ENCODE data around the gene CYTH4. TPM values are rescaled to one million over a fixed set of nuclear protein-coding genes. Genes with fewer than 3 reads are reported as not detected.

CYTH4 gene
- total RNA-seq, 2 donors from 2014 or later: 2.3 to 7.9 TPM

GRCh38 chr22:37283393-37283937 lies 1.2 kb downstream of the CYTH4 start:
- WGBS, 2 donors: 17 to 50% methylated on average over 4 to 8 of the region's 8 CpGs
- DNase-seq: no peak
- intact Hi-C loops (cut with DNase I): no loop called here
- H3K9me3 ChIP-seq: no peaks in the 10 kb centered on the region
- no peaks in the 10 kb centered on the region for H3K36me3 ChIP-seq (replicated peaks in 1 of 2; ENCODE audit: insufficient read depth in 1 of 2, low read depth in 2 of 2)
- no peak for TF ChIP-seq CTCF (IDR thresholded peaks at IDR 0.05)
- no peak for TF ChIP-seq POLR2A (IDR thresholded peaks at IDR 0.05)
- ATAC-seq: no peak
- H3K4me3 ChIP-seq: peak overlapping the region in 1 of 2 donors; percentile 10
- peak overlapping the region in 1 of 4 donors; percentile 71 for H3K27ac ChIP-seq
- peaks cover 0 to 10% of the 10 kb centered on the region in 2 donors for H3K27me3 ChIP-seq
- no peaks in the 10 kb centered on the region for H3K4me1 ChIP-seq

- TF ChIP-seq POLR2A (IDR thresholded peaks at IDR 0.05) (no peak), CTCF (IDR thresholded peaks at IDR 0.05) (no peak)
- Histone ChIP-seq H3K4me1 (no peaks in the 10 kb centered on the region), H3K4me3 (no peak overlapping the region), H3K27ac (peak overlapping the region in 2 of 4 donors; percentile 12 to 71), H3K9me3 (no peaks in the 10 kb centered on the region), H3K27me3 (peaks cover 0 to 10% of the 10 kb centered on the region in 2 donors), H3K36me3 (replicated peaks in 1 of 2; ENCODE audit: insufficient read depth in 1 of 2, low read depth in 2 of 2) (no peaks in the 10 kb centered on the region)
- WGBS, 2 donors: 45 to 46% methylated on average over 8 to 9 of the region's 9 CpGs
- intact Hi-C loops (cut with DNase I): no loop called here
- DNase-seq: no peak
- no peak for ATAC-seq
These were observed 2.0 kb downstream of the CYTH4 start for GRCh38 chr22:37284126-37284804.

- H3K36me3 ChIP-seq (replicated peaks in 1 of 2; ENCODE audit: insufficient read depth in 1 of 2, low read depth in 2 of 2): no peaks in the 10 kb centered on the region
- WGBS, 2 donors: 44 to 63% methylated on average over 4 to 14 of the region's 14 CpGs
- DNase-seq (peak in 2 of 4 donors; percentile 12 to 71), ATAC-seq (no peak)
- no peaks in the 10 kb centered on the region for H3K4me1 ChIP-seq
- peaks cover 0 to 10% of the 10 kb centered on the region in 2 donors for H3K27me3 ChIP-seq
- intact Hi-C loops (cut with DNase I): no loop called here
- TF ChIP-seq POLR2A (IDR thresholded peaks at IDR 0.05): no peak
- no peak overlapping the region for H3K4me3 ChIP-seq
- no peaks in the 10 kb centered on the region for H3K9me3 ChIP-seq
- peak overlapping the region in 2 of 4 donors; percentile 12 to 71 for H3K27ac ChIP-seq
These were observed 2.6 kb downstream of the CYTH4 start for GRCh38 chr22:37284805-37285355.

- TF ChIP-seq CTCF (IDR thresholded peaks at IDR 0.05): no peak
- no peak for TF ChIP-seq POLR2A (IDR thresholded peaks at IDR 0.05)
- H3K27ac ChIP-seq: no peak overlapping the region
- ATAC-seq (no peak), DNase-seq (no peak)
- H3K36me3 ChIP-seq (replicated peaks in 1 of 2; ENCODE audit: insufficient read depth in 1 of 2, low read depth in 2 of 2): no peaks in the 10 kb centered on the region
- no peak overlapping the region for H3K4me3 ChIP-seq
- no peaks in the 10 kb centered on the region for H3K9me3 ChIP-seq
- peaks cover 0 to 10% of the 10 kb centered on the region in 2 donors for H3K27me3 ChIP-seq
- WGBS, 2 donors: 59 to 68% methylated on average over 3 to 10 of the region's 10 CpGs
- H3K4me1 ChIP-seq: no peaks in the 10 kb centered on the region
- intact Hi-C loops (cut with DNase I): no loop called here
These were observed 3.6 kb downstream of the CYTH4 start for GRCh38 chr22:37285937-37286336.

- intact Hi-C loops (cut with DNase I): no loop called here
- H3K9me3 ChIP-seq: no peaks in the 10 kb centered on the region
- H3K36me3 ChIP-seq (replicated peaks in 1 of 2; ENCODE audit: insufficient read depth in 1 of 2, low read depth in 2 of 2): no peaks in the 10 kb centered on the region
- DNase-seq: no peak
- ATAC-seq: no peak
- no peak overlapping the region for H3K4me3 ChIP-seq
- H3K27ac ChIP-seq: no peak overlapping the region
- TF ChIP-seq POLR2A (IDR thresholded peaks at IDR 0.05) (no peak), CTCF (IDR thresholded peaks at IDR 0.05) (no peak)
- H3K27me3 ChIP-seq: peaks cover 0 to 6% of the 10 kb centered on the region in 2 donors
- H3K4me1 ChIP-seq: no peaks in the 10 kb centered on the region
- 51 to 59% methylated on average over 6 to 10 of the region's 10 CpGs for WGBS, 2 donors
These were observed 5.2 kb downstream of the CYTH4 start for GRCh38 chr22:37287550-37287951.
